ENCODE measurements around the gene BEND7. TPM values are rescaled to one million over a fixed set of nuclear protein-coding genes. Genes with fewer than 3 reads are reported as not detected.

The BEND7 gene
- polyA plus RNA-seq, 1 donor (not counting 4 experiments of a cell fraction or from before 2014, with no cell fraction given), result 4.4 TPM

GRCh38 chr10:13505052-13505680 is 23.6 kb downstream of the BEND7 start:
- Histone ChIP-seq H3K79me2 (ENCODE audit: control insufficient read depth, insufficient read depth, low read length) (no peaks in the 10 kb centered on the region), H2AFZ (ENCODE audit: control insufficient read depth, low read length) (no peak overlapping the region), H3K36me3 (ENCODE audit: control insufficient read depth in 2 of 2, extremely low read depth in 1 of 2, insufficient read depth in 2 of 2, low read length in 2 of 2) (no peaks in the 10 kb centered on the region), H4K20me1 (ENCODE audit: control insufficient read depth, extremely low read depth, insufficient read depth, low read length) (no peaks in the 10 kb centered on the region), H3K27me3 (ENCODE audit: control insufficient read depth, extremely low read depth, insufficient read depth, low read length) (no peaks in the 10 kb centered on the region), H3K4me1 (ENCODE audit: control insufficient read depth, extremely low read depth, insufficient read depth, low read length) (peaks cover 3% of the 10 kb centered on the region), H3K9me3 (ENCODE audit: control insufficient read depth, low read depth, low read length) (no peaks in the 10 kb centered on the region), H3K4me2 (ENCODE audit: control insufficient read depth, extremely low read depth, insufficient read depth, low read depth, low read length) (no peak overlapping the region), H3K9ac (ENCODE audit: control insufficient read depth, extremely low read depth, insufficient read depth, low read length) (no peak overlapping the region), H3K27ac (ENCODE audit: control insufficient read depth, insufficient read depth, low read length) (no peak overlapping the region), H3K4me3 (ENCODE audit: control insufficient read depth in 2 of 3, extremely low read depth in 1 of 3, insufficient read depth in 2 of 3, low read depth in 1 of 3, low read length in 3 of 3) (no peak overlapping the region), H3K9me1 (ENCODE audit: control insufficient read depth, extremely low read depth, insufficient read depth, low read length) (no peaks in the 10 kb centered on the region)
- DNase-seq (ENCODE audit: low read depth, low spot score) (no peak), FAIRE-seq (no peak)
- TF ChIP-seq EZH2 (IDR thresholded peaks at IDR 0.05; ENCODE audit: low read length) (no peak), CTCF (optimal IDR thresholded peaks at IDR 0.05 in 1 of 3, IDR thresholded peaks at IDR 0.05 in 1 of 3, conservative IDR thresholded peaks at IDR 0.05 in 1 of 3; ENCODE audit: extremely low read depth in 1 of 3, insufficient read depth in 2 of 3, low read length in 3 of 3) (no peak)
- dilution Hi-C loops (cut with MboI; ENCODE audit: extremely low pct_ligation_motif_present, low sequenced_read_pairs), result no loop called here

DNA sequence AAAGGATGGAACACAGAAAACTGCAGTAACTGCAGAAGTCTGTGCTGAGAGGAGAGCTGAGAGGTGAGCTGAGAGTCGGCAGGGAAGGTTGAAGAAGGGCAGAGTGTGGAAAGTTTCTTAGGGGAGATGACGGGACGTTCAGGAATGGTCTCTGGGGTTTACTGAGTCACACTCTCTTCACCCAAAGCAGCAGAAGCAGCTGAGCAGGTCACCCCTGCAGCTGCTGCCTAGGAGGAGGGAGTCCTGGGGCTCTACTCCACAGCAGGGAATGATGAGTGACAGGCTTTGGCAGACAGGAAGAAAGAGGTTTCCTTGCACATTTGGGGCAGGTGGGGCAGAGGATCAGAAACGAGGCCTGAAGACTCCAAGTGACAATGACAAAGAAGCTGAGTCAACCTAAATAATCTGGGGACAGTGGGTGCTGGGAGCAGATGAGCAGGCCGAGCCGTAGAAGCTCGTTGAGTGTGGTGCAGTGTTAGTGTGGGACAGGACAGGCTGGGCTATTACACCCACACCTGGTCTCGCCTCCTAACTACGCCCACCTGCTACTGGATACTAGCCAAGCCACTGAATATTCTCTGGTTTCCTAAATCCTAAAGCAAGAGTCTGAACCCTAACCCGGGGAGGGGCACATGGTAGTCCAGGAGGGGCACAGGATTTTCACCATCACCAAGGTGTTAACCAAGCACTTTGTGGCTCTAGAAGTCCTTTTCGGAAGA is 24.9 kb downstream of the BEND7 start:
- H3K9me3 ChIP-seq (ENCODE audit: control insufficient read depth, low read depth, low read length), result no peaks in the 10 kb centered on the region
- H3K9me1 ChIP-seq (ENCODE audit: control insufficient read depth, extremely low read depth, insufficient read depth, low read length), result no peaks in the 10 kb centered on the region
- no peak overlapping the region for H2AFZ ChIP-seq (ENCODE audit: control insufficient read depth, low read length)
- FAIRE-seq (no peak), DNase-seq (ENCODE audit: low read depth, low spot score) (no peak)
- H3K4me2 ChIP-seq (ENCODE audit: control insufficient read depth, extremely low read depth, insufficient read depth, low read depth, low read length), result no peak overlapping the region
- H3K36me3 ChIP-seq (ENCODE audit: control insufficient read depth in 2 of 2, extremely low read depth in 1 of 2, insufficient read depth in 2 of 2, low read length in 2 of 2), result no peaks in the 10 kb centered on the region
- H3K4me3 ChIP-seq (ENCODE audit: control insufficient read depth in 2 of 3, extremely low read depth in 1 of 3, insufficient read depth in 2 of 3, low read depth in 1 of 3, low read length in 3 of 3), result no peak overlapping the region
- H3K79me2 ChIP-seq (ENCODE audit: control insufficient read depth, insufficient read depth, low read length), result no peaks in the 10 kb centered on the region
- TF ChIP-seq EZH2 (IDR thresholded peaks at IDR 0.05; ENCODE audit: low read length) (no peak), CTCF (optimal IDR thresholded peaks at IDR 0.05 in 1 of 3, IDR thresholded peaks at IDR 0.05 in 1 of 3, conservative IDR thresholded peaks at IDR 0.05 in 1 of 3; ENCODE audit: extremely low read depth in 1 of 3, insufficient read depth in 2 of 3, low read length in 3 of 3) (no peak)
- no peak overlapping the region for H3K27ac ChIP-seq (ENCODE audit: control insufficient read depth, insufficient read depth, low read length)
- dilution Hi-C loops (cut with MboI; ENCODE audit: extremely low pct_ligation_motif_present, low sequenced_read_pairs), result no loop called here
- H3K27me3 ChIP-seq (ENCODE audit: control insufficient read depth, extremely low read depth, insufficient read depth, low read length), result no peaks in the 10 kb centered on the region
- H3K4me1 ChIP-seq (ENCODE audit: control insufficient read depth, extremely low read depth, insufficient read depth, low read length), result peaks cover 3% of the 10 kb centered on the region
- no peak overlapping the region for H3K9ac ChIP-seq (ENCODE audit: control insufficient read depth, extremely low read depth, insufficient read depth, low read length)
- no peaks in the 10 kb centered on the region for H4K20me1 ChIP-seq (ENCODE audit: control insufficient read depth, extremely low read depth, insufficient read depth, low read length)
